B cell (primary cell): ENCODE results near the gene CLRN1. TPM values are rescaled to one million over a fixed set of nuclear protein-coding genes. Genes with fewer than 3 reads are reported as not detected.

Source experiments
- ATAC-seq: fragments of 200-7000 bp; cut with Tn5 transposase; one replicate; pipeline ENCODE4 v1.10.0; 2021; ENCODE audit warnings: low read depth, mild to moderate bottlenecking, moderate number of reproducible peaks, moderate library complexity
- CTCF ChIA-PET: fragments of 350-600 bp; sonication (Branson Sonifier 250); formaldehyde crosslinking; loops from one replicate; lab custom pipeline; 2021; ENCODE audit warnings: antibody characterized with exemption, inconsistent platforms; lab: Charles Lee
- POLR2A ChIA-PET: fragments of 350-600 bp; sonication (Branson Sonifier 250); formaldehyde crosslinking; loops from one replicate; lab custom pipeline; 2021; ENCODE audit warnings: antibody characterized with exemption; lab: Charles Lee
- DNase-seq: peaks from one replicate; pipeline ENCODE4 v3.0.0; 2013
- H2AFZ ChIP-seq: 2 replicates; pipeline ENCODE4 v1.6.1; 2012; ENCODE audit warnings: mild to moderate bottlenecking, low read depth, low read length; ENCODE audit not compliant: insufficient read depth, poor library complexity, severe bottlenecking
- H3K27ac ChIP-seq, 2 donors: 1 replicate in 1 of 2; 2 replicates in 1 of 2; pipeline ENCODE4 v1.5.1; 2012 to 2013; ENCODE audit warnings: low read length in 2 of 2, mild to moderate bottlenecking in 2 of 2, moderate library complexity in 1 of 2
- H3K27me3 ChIP-seq, 4 experiments: fragments of 200-600 bp in 1 of 4; sonication (generic) in 1 of 4; replicated peaks in 1 of 4; 1 replicate in 2 of 4; 2 replicates in 2 of 4; pipeline versions ENCODE4 v1.6.1 to v1.7.0; 2013 to 2016; ENCODE audit warnings: low read length in 3 of 4, mild to moderate bottlenecking in 2 of 4, mixed read lengths in 1 of 4, moderate library complexity in 1 of 4; ENCODE audit not compliant: insufficient read depth in 4 of 4, control insufficient read depth in 3 of 4; ENCODE audit errors: control extremely low read depth in 1 of 4
- H3K36me3 ChIP-seq, 2 experiments: replicated peaks in 1 of 2; 1 replicate in 1 of 2; 2 replicates in 1 of 2; pipeline versions ENCODE4 v1.6.1 to v1.7.1; 2013; ENCODE audit warnings: low read length in 1 of 2; ENCODE audit not compliant: insufficient read depth in 2 of 2, control insufficient read depth in 1 of 2; ENCODE audit errors: control extremely low read depth in 1 of 2, extremely low read depth in 1 of 2
- H3K4me1 ChIP-seq, 2 donors: fragments of 200-600 bp in 1 of 2; sonication (generic) in 1 of 2; 1 replicate in 1 of 2; 2 replicates in 1 of 2; pipeline versions ENCODE4 v1.5.1 to v1.6.1; 2013 to 2017; ENCODE audit warnings: low read length in 2 of 2; ENCODE audit not compliant: control insufficient read depth in 2 of 2, insufficient read depth in 2 of 2
- H3K4me2 ChIP-seq: replicated peaks from 2 replicates; pipeline ENCODE3; 2012; ENCODE audit warnings: mild to moderate bottlenecking, low read depth, low read length; ENCODE audit not compliant: poor library complexity, severe bottlenecking
- H3K4me3 ChIP-seq, 5 experiments: fragments of 200-600 bp in 1 of 5; sonication (generic) in 1 of 5; 1 replicate in 3 of 5; 2 replicates in 2 of 5; pipeline versions ENCODE4 v1.5.1 to v1.7.0; 2011 to 2016; ENCODE audit warnings: low read length in 4 of 5, mild to moderate bottlenecking in 4 of 5, low read depth in 2 of 5, control low read depth in 1 of 5, moderate library complexity in 1 of 5; ENCODE audit not compliant: insufficient read depth in 1 of 5; ENCODE audit errors: control extremely low read depth in 1 of 5, extremely low read depth in 1 of 5
- H3K79me2 ChIP-seq: fragments of 200-600 bp; sonication (generic); one replicate; pipeline ENCODE4 v1.6.0; 2016; ENCODE audit warnings: low read length; ENCODE audit not compliant: control insufficient read depth, insufficient read depth
- H3K9ac ChIP-seq: fragments of 200-600 bp; sonication (generic); 2 replicates; pipeline ENCODE4 v1.6.1; 2017; ENCODE audit warnings: mild to moderate bottlenecking, low read length, moderate library complexity
- H3K9me3 ChIP-seq, 3 donors: one replicate each; pipeline versions ENCODE4 v1.6.1 to v1.7.1; 2013; ENCODE audit warnings: low read length in 2 of 3; ENCODE audit not compliant: control insufficient read depth in 2 of 3, insufficient read depth in 1 of 3; ENCODE audit errors: control extremely low read depth in 1 of 3
- H4K20me1 ChIP-seq: 2 replicates; pipeline ENCODE4 v1.6.0; 2012; ENCODE audit warnings: mild to moderate bottlenecking, low read length; ENCODE audit not compliant: insufficient read depth, control insufficient read depth, poor library complexity, severe bottlenecking
- H3K27ac Mint-ChIP-seq: one replicate; pipeline ENCODE4 v1.8.0; 2021; ENCODE audit warnings: mixed read lengths
- H3K27me3 Mint-ChIP-seq: one replicate; pipeline ENCODE4 v1.8.0; 2021; ENCODE audit warnings: mixed read lengths
- H3K4me1 Mint-ChIP-seq: one replicate; pipeline ENCODE4 v1.8.0; 2021; ENCODE audit warnings: mixed read lengths
- H3K4me3 Mint-ChIP-seq: one replicate; pipeline ENCODE4 v1.8.0; 2021; ENCODE audit warnings: mixed read lengths
- H3K9me3 Mint-ChIP-seq: one replicate; pipeline ENCODE4 v1.8.0; 2022; ENCODE audit warnings: mixed read lengths; ENCODE audit not compliant: insufficient read depth
- CTCF ChIP-seq: fragments of 200-600 bp; IDR thresholded peaks from one replicate; pipeline ENCODE4 v1.8.0; 2022; ENCODE audit warnings: antibody characterized with exemption, mild to moderate bottlenecking
- EZH2 ChIP-seq: IDR thresholded peaks from 2 replicates; pipeline ENCODE4 v1.6.1; 2012; ENCODE audit warnings: borderline replicate concordance, low read depth, mild to moderate bottlenecking, moderate library complexity, low read length; ENCODE audit not compliant: insufficient read depth, poor library complexity, severe bottlenecking
- WGBS: methylation state at CpG from one replicate; pipeline ENCODE4 v1.1.5; 2013; ENCODE audit warnings: missing lambda C conversion rate; ENCODE audit not compliant: insufficient coverage; 5-methylcytosine and 5-hydroxymethylcytosine counted together
- intact Hi-C: fragments of 100-400 bp; cut with micrococcal nuclease; formaldehyde crosslinking; loops from one replicate; pipeline ENCODE4 v1.10.0; 2022
- polyA plus RNA-seq: library from polyadenylated mRNA; depleted of rRNA; stranded (reverse); fragments of >200 nt; gene quantifications from 2 replicates; pipeline ENCODE4 v1.2.3, GENCODE V29; 2012
- total RNA-seq, 2 donors: library from RNA; stranded (reverse); fragments of 120-200 nt in 1 of 2; gene quantifications; 1 replicate in 1 of 2; 2 replicates in 1 of 2; pipeline versions ENCODE4 v1.2.3 to v1.2.4, GENCODE V29; 2013 to 2022

Gene CLRN1
- total and polyA plus RNA-seq, 2 donors (not counting 1 experiment from before 2014, with no cell fraction given): not detected

- H3K4me3 Mint-ChIP-seq: no peak overlapping the region
- Histone ChIP-seq H3K79me2 (no peaks in the 10 kb centered on the region), H3K9ac (no peak overlapping the region), H2AFZ (no peak overlapping the region), H3K4me3 (no peak overlapping the region), H3K36me3 (no peaks in the 10 kb centered on the region), H4K20me1 (no peaks in the 10 kb centered on the region), H3K27me3 (peaks cover 0 to 3% (median 0%) of the 10 kb centered on the region in 4 experiments), H3K27ac (no peak overlapping the region), H3K4me2 (no peak overlapping the region), H3K4me1 (no peaks in the 10 kb centered on the region), H3K9me3 (no peaks in the 10 kb centered on the region)
- no peak for DNase-seq
- TF ChIP-seq EZH2: no peak
- no peak for TF ChIP-seq CTCF
- peaks cover 33% of the 10 kb centered on the region for H3K27me3 Mint-ChIP-seq
- no peak overlapping the region for H3K27ac Mint-ChIP-seq
- no peaks in the 10 kb centered on the region for H3K4me1 Mint-ChIP-seq
- ATAC-seq: no peak
- no peaks in the 10 kb centered on the region for H3K9me3 Mint-ChIP-seq
- ChIA-PET CTCF (interaction anchor here (1.3 kb wide), 1 partner anchor 15 kb away, joined by 3 read pairs; no protein-coding TSS in a partner anchor), POLR2A (no interaction called here)
- intact Hi-C loops: no loop called here
Measured at GRCh38 chr3:150911771-150912170, 60.8 kb downstream of the CLRN1 start.

GRCh38 chr3:150906461-150906860 is 66.1 kb downstream of the CLRN1 start:
- Histone ChIP-seq H3K27me3 (peaks cover 0 to 3% (median 0%) of the 10 kb centered on the region in 4 experiments), H2AFZ (no peak overlapping the region), H3K9ac (no peak overlapping the region), H3K27ac (no peak overlapping the region), H3K4me1 (no peaks in the 10 kb centered on the region), H3K4me2 (no peak overlapping the region), H4K20me1 (no peaks in the 10 kb centered on the region), H3K4me3 (no peak overlapping the region), H3K9me3 (no peaks in the 10 kb centered on the region), H3K36me3 (no peaks in the 10 kb centered on the region), H3K79me2 (no peaks in the 10 kb centered on the region)
- ATAC-seq (no peak), DNase-seq (no peak)
- Mint-ChIP-seq H3K9me3 (no peaks in the 10 kb centered on the region), H3K4me3 (no peak overlapping the region), H3K27me3 (peaks cover 43% of the 10 kb centered on the region), H3K4me1 (no peaks in the 10 kb centered on the region), H3K27ac (no peak overlapping the region)
- POLR2A ChIA-PET: no interaction called here
- intact Hi-C loops: no loop called here
- no CpG with 5 or more reads among the region's 1 CpG for WGBS
- no peak for TF ChIP-seq CTCF
- no peak for TF ChIP-seq EZH2
- CTCF ChIA-PET: no interaction called here
